ENCODE data around the gene SPTB.

SPTB gene

GRCh38 chr14:64734990-64735389 is 144.7 kb downstream of the SPTB start:
- Histone ChIP-seq H3K4me2 (ENCODE audit: insufficient read depth, low read length) (no peak overlapping the region), H4K20me1 (ENCODE audit: insufficient read depth, low read length) (no peaks in the 10 kb centered on the region), H3K4me3 (ENCODE audit: low read depth in 1 of 2, low read length in 2 of 2) (no peak overlapping the region), H3K9me3 (ENCODE audit: insufficient read depth, low read length, severe bottlenecking) (no peaks in the 10 kb centered on the region), H2AFZ (ENCODE audit: low read depth, low read length) (no peak overlapping the region), H3K79me2 (ENCODE audit: insufficient read depth, low read length) (no peaks in the 10 kb centered on the region), H3K27me3 (ENCODE audit: insufficient read depth, low read length, poor library complexity) (no peaks in the 10 kb centered on the region), H3K9ac (ENCODE audit: low read depth, low read length) (no peak overlapping the region), H3K27ac (ENCODE audit: low read length) (no peak overlapping the region), H3K4me1 (ENCODE audit: insufficient read depth, low read length) (no peaks in the 10 kb centered on the region), H3K36me3 (ENCODE audit: insufficient read depth, low read length) (no peaks in the 10 kb centered on the region)
- no peak for ATAC-seq (ENCODE audit: insufficient read depth, low read depth)
- TF ChIP-seq EZH2 (IDR thresholded peaks at IDR 0.05; ENCODE audit: borderline replicate concordance, low read depth, low read length, severe bottlenecking) (no peak), CTCF (IDR thresholded peaks at IDR 0.05; ENCODE audit: borderline replicate concordance, extremely low read depth, low read length, poor library complexity, severe bottlenecking) (no peak)
- DNase-seq, result no peak

- Histone ChIP-seq H4K20me1 (ENCODE audit: insufficient read depth, low read length) (no peaks in the 10 kb centered on the region), H3K4me2 (ENCODE audit: insufficient read depth, low read length) (no peak overlapping the region), H3K4me1 (ENCODE audit: insufficient read depth, low read length) (no peaks in the 10 kb centered on the region), H3K36me3 (ENCODE audit: insufficient read depth, low read length) (no peaks in the 10 kb centered on the region), H3K4me3 (ENCODE audit: low read depth in 1 of 2, low read length in 2 of 2) (no peak overlapping the region), H3K27me3 (ENCODE audit: insufficient read depth, low read length, poor library complexity) (no peaks in the 10 kb centered on the region), H3K9me3 (ENCODE audit: insufficient read depth, low read length, severe bottlenecking) (no peaks in the 10 kb centered on the region), H2AFZ (ENCODE audit: low read depth, low read length) (no peak overlapping the region), H3K27ac (ENCODE audit: low read length) (no peak overlapping the region), H3K9ac (ENCODE audit: low read depth, low read length) (no peak overlapping the region), H3K79me2 (ENCODE audit: insufficient read depth, low read length) (no peaks in the 10 kb centered on the region)
- no peak for DNase-seq
- ATAC-seq (ENCODE audit: insufficient read depth, low read depth), result no peak
- no peak for TF ChIP-seq CTCF (IDR thresholded peaks at IDR 0.05; ENCODE audit: borderline replicate concordance, extremely low read depth, low read length, poor library complexity, severe bottlenecking)
- TF ChIP-seq EZH2 (IDR thresholded peaks at IDR 0.05; ENCODE audit: borderline replicate concordance, low read depth, low read length, severe bottlenecking), result no peak
Measured at GRCh38 chr14:64733899-64734298, 145.8 kb downstream of the SPTB start.

GRCh38 chr14:64733321-64733720 is 146.4 kb downstream of the SPTB start:
- Histone ChIP-seq H3K4me3 (ENCODE audit: low read depth in 1 of 2, low read length in 2 of 2) (no peak overlapping the region), H3K79me2 (ENCODE audit: insufficient read depth, low read length) (no peaks in the 10 kb centered on the region), H3K4me1 (ENCODE audit: insufficient read depth, low read length) (no peaks in the 10 kb centered on the region), H3K9ac (ENCODE audit: low read depth, low read length) (no peak overlapping the region), H3K9me3 (ENCODE audit: insufficient read depth, low read length, severe bottlenecking) (no peaks in the 10 kb centered on the region), H2AFZ (ENCODE audit: low read depth, low read length) (no peak overlapping the region), H3K27ac (ENCODE audit: low read length) (no peak overlapping the region), H3K36me3 (ENCODE audit: insufficient read depth, low read length) (no peaks in the 10 kb centered on the region), H4K20me1 (ENCODE audit: insufficient read depth, low read length) (no peaks in the 10 kb centered on the region), H3K4me2 (ENCODE audit: insufficient read depth, low read length) (no peak overlapping the region), H3K27me3 (ENCODE audit: insufficient read depth, low read length, poor library complexity) (no peaks in the 10 kb centered on the region)
- no peak for ATAC-seq (ENCODE audit: insufficient read depth, low read depth)
- no peak for TF ChIP-seq EZH2 (IDR thresholded peaks at IDR 0.05; ENCODE audit: borderline replicate concordance, low read depth, low read length, severe bottlenecking)
- no peak for TF ChIP-seq CTCF (IDR thresholded peaks at IDR 0.05; ENCODE audit: borderline replicate concordance, extremely low read depth, low read length, poor library complexity, severe bottlenecking)
- DNase-seq, result no peak

All from DND-41 (cell line).